RWPE2 (cell line): ENCODE measurements around the gene TET2.

ENCODE experiments used
- ATAC-seq: fragments of 200-7000 bp; cut with Tn5 transposase; 3 replicates; pipeline ENCODE4 v1.9.1; 2021; ENCODE audit warnings: low read depth
- DNase-seq: peaks from one replicate; pipeline ENCODE4 v3.0.0-alpha.2; 2020; ENCODE audit warnings: low spot score
- H3K27ac ChIP-seq: fragments of 450-650 bp; 2 replicates; pipeline ENCODE4 v1.5.1; 2017; ENCODE audit warnings: mild to moderate bottlenecking; ENCODE audit not compliant: poor library complexity, severe bottlenecking
- H3K27me3 ChIP-seq: fragments of 250-450 bp; sonication (Bioruptor Pico); 2 replicates; pipeline ENCODE4 v1.5.1; 2021; ENCODE audit warnings: mild to moderate bottlenecking, moderate library complexity; ENCODE audit not compliant: insufficient read depth, poor library complexity, severe bottlenecking
- H3K36me3 ChIP-seq: fragments of 250-450 bp; sonication (Bioruptor Pico); 2 replicates; pipeline ENCODE4 v1.5.1; 2020; ENCODE audit warnings: low read depth, mild to moderate bottlenecking, moderate library complexity
- H3K4me1 ChIP-seq: fragments of 250-450 bp; sonication (Bioruptor Pico); 2 replicates; pipeline ENCODE4 v1.5.1; 2021; ENCODE audit warnings: mild to moderate bottlenecking, moderate library complexity; ENCODE audit not compliant: insufficient read depth, poor library complexity, severe bottlenecking
- H3K4me3 ChIP-seq: fragments of 250-450 bp; sonication (Bioruptor Pico); 2 replicates; pipeline ENCODE4 v1.5.1; 2021; ENCODE audit warnings: mild to moderate bottlenecking, moderate library complexity; ENCODE audit not compliant: severe bottlenecking
- H3K9me3 ChIP-seq: fragments of 250-450 bp; sonication (Bioruptor Pico); 2 replicates; pipeline ENCODE4 v1.5.1; 2021; ENCODE audit warnings: mild to moderate bottlenecking, moderate library complexity; ENCODE audit not compliant: severe bottlenecking
- TF ChIP-seq, protein P1 (sequence below): fragments of 450-650 bp; IDR thresholded peaks from one replicate; pipeline ENCODE4 v1.5.1; 2017; ENCODE audit warnings: mild to moderate bottlenecking, moderate library complexity; ENCODE audit not compliant: poor library complexity, severe bottlenecking

The TET2 gene

DNA sequence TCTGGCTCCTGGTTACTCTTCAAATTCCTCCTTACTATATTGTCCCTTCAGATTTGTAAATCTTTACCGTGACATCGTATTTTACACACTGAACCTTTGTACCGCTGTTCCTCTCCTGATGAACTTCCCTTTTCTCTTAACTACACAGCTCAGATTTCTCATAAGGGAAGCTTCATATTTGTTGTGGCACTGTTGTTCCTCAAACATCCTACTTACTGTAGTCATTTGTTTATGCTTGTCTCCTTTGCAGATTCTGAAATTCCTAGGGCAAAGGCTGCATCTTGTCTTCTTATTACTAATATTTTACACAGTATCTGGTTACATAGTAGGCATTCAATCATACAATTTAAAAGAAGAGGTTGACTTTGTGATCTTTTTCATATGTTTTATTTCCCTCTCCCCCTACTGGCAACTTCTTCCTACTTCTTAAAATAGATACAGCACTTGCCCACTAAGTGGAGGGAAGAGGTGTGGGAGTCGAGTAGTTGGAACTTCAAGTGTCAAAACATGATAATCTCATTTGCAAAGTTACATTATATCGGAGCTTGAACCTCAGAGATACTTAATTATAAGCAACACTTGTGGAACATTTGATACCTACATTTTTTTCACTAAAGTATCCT lies 50.0 kb downstream of the TET2 start:
- peak overlapping the region; percentile 41 for H3K27ac ChIP-seq
- H3K27me3 ChIP-seq, result no peaks in the 10 kb centered on the region
- no peak overlapping the region for H3K4me3 ChIP-seq
- TF ChIP-seq, protein P1, sequence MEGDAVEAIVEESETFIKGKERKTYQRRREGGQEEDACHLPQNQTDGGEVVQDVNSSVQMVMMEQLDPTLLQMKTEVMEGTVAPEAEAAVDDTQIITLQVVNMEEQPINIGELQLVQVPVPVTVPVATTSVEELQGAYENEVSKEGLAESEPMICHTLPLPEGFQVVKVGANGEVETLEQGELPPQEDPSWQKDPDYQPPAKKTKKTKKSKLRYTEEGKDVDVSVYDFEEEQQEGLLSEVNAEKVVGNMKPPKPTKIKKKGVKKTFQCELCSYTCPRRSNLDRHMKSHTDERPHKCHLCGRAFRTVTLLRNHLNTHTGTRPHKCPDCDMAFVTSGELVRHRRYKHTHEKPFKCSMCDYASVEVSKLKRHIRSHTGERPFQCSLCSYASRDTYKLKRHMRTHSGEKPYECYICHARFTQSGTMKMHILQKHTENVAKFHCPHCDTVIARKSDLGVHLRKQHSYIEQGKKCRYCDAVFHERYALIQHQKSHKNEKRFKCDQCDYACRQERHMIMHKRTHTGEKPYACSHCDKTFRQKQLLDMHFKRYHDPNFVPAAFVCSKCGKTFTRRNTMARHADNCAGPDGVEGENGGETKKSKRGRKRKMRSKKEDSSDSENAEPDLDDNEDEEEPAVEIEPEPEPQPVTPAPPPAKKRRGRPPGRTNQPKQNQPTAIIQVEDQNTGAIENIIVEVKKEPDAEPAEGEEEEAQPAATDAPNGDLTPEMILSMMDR, result peak; percentile 30
- DNase-seq (no peak), ATAC-seq (no peak)
- H3K4me1 ChIP-seq, result peaks cover 43% of the 10 kb centered on the region
- H3K36me3 ChIP-seq, result peaks cover 4% of the 10 kb centered on the region; the same call in 1 of the 2 replicates
- H3K9me3 ChIP-seq, result no peaks in the 10 kb centered on the region

DNA sequence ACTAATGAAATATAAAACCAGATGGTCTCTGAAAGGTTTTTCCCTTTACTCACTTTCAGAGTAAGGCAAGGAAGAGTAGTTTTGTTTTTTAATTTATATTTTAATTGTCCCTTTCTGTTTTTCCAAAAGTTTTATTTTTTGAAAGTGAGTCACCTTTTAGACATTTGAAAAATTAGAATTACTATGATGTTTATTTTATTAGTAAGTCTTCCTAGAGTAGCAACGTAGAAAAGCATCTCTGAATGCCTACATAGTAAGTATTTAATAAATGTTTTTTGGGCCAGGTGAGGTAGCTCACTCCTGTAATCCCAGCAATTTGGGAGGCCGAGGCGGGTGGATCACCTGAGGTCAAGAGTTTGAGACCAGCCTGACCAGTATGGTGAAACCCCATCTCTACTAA lies 51.1 kb downstream of the TET2 start:
- no peaks in the 10 kb centered on the region for H3K9me3 ChIP-seq
- H3K4me3 ChIP-seq, result no peak overlapping the region
- H3K36me3 ChIP-seq, result no peaks in the 10 kb centered on the region; the same call in 1 of the 2 replicates
- ATAC-seq, result peak; percentile 70
- TF ChIP-seq, protein P1, result no peak
- DNase-seq, result no peak
- peaks cover 35% of the 10 kb centered on the region for H3K4me1 ChIP-seq
- no peaks in the 10 kb centered on the region for H3K27me3 ChIP-seq
- H3K27ac ChIP-seq, result peak overlapping the region; percentile 41

DNA sequence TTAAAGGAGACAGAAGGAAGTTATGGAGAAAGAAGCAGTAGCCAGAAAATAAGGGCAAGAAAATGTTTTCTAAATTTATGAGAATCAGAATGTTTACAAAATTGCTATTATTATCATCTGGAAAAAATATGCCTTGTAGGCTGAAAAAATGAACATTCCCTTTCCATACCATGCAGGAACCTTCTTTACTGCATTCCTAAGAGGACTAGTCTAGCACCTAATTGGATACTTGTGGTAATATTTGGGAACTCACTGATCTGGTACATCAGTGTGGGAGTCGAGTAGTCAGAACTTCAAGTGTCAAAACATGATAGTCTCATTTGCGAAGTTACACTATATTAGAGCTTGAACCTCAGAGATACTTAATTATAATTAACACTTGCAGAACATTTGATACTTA lies 51.9 kb downstream of the TET2 start:
- Histone ChIP-seq H3K4me1 (peaks cover 36% of the 10 kb centered on the region), H3K27me3 (no peaks in the 10 kb centered on the region), H3K27ac (peak overlapping the region; percentile 41), H3K36me3 (no peaks in the 10 kb centered on the region; the same call in 1 of the 2 replicates), H3K9me3 (no peaks in the 10 kb centered on the region), H3K4me3 (no peak overlapping the region)
- DNase-seq, result no peak
- TF ChIP-seq, protein P1, result no peak
- ATAC-seq, result no peak

DNA sequence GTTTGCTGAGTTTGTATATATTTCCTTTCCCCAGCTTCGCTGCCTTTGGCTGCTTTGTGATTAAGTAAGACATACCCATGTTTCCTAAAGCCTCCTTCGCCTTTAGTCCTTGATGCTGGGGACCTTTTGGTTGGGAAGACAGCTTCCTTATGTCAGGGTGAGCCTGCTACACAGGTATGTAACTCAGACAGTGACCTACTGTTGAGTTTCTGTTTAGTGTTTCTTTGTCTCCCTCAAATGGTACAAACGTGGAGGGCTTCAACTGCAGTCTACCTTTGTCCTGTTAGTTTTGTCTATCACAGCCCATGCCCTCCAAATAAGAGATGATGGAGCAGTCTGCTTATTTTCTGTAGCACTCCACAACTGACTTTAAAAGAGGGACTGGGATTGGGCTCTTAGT lies 59.5 kb downstream of the TET2 start:
- ATAC-seq, result no peak

DNA sequence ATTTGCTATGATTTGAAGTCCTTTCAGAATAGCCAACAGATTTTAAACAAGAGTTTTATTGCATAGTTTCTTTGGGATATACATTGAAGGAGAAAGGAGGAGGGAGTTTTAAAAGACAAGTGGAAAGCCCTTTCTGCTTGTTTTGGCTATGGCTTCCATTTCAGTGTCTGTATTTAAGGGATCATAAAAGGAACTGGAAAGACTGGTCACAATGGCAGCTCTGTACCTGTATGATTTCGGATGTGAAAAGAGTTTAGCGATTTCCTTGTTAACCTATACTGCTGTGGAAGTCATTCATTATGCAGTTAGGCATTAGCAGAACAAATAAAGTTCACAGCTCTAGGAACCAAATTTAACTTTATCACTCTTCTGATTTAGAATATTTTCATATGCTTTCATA lies 60.7 kb downstream of the TET2 start:
- Histone ChIP-seq H3K27ac (no peak overlapping the region), H3K4me1 (peaks cover 12% of the 10 kb centered on the region), H3K4me3 (no peak overlapping the region), H3K27me3 (no peaks in the 10 kb centered on the region), H3K36me3 (no peaks in the 10 kb centered on the region; the same call in 1 of the 2 replicates), H3K9me3 (no peaks in the 10 kb centered on the region)
- DNase-seq, result no peak
- no peak for ATAC-seq
- TF ChIP-seq, protein P1, result no peak

More for the DNA sequence above, 59.5 kb downstream of the TET2 start:
- Histone ChIP-seq H3K4me1 (peaks cover 12% of the 10 kb centered on the region), H3K27ac (no peak overlapping the region), H3K27me3 (no peaks in the 10 kb centered on the region), H3K4me3 (no peak overlapping the region), H3K9me3 (no peaks in the 10 kb centered on the region), H3K36me3 (no peaks in the 10 kb centered on the region; the same call in 1 of the 2 replicates)
- TF ChIP-seq, protein P1, result no peak
- DNase-seq, result no peak
